ENCODE results near the gene ZBTB17.
A peak's percentile ranks its signal among the peaks of the same experiment; 100 is the strongest.

ZBTB17 gene

GRCh38 chr1:15958793-15959192, 17.1 kb downstream of the ZBTB17 start:
- DNase-seq, result no peak

- no peak for DNase-seq
Measured at GRCh38 chr1:15958111-15958510, 17.8 kb downstream of the ZBTB17 start.

GRCh38 chr1:15957221-15958095, 18.4 kb downstream of the ZBTB17 start:
- no peak for DNase-seq

GRCh38 chr1:15956150-15956549, 19.8 kb downstream of the ZBTB17 start:
- no peak for DNase-seq

GRCh38 chr1:15955552-15955951, 20.3 kb downstream of the ZBTB17 start:
- DNase-seq, result no peak

- no peak for DNase-seq
Measured at GRCh38 chr1:15954316-15954715, 21.6 kb downstream of the ZBTB17 start.

- DNase-seq, result peak; percentile 43
Measured at GRCh38 chr1:15953791-15954241, 22.1 kb downstream of the ZBTB17 start.

- no peak for DNase-seq
Measured at GRCh38 chr1:15953294-15953771, 22.6 kb downstream of the ZBTB17 start.

GRCh38 chr1:15952317-15953258, 23.3 kb downstream of the ZBTB17 start:
- DNase-seq, result no peak

- no peak for DNase-seq
Measured at GRCh38 chr1:15951341-15952153, 24.4 kb downstream of the ZBTB17 start.

GRCh38 chr1:15950763-15951295, 25.1 kb downstream of the ZBTB17 start:
- DNase-seq, result no peak

- no peak for DNase-seq
Measured at GRCh38 chr1:15950302-15950701, 25.6 kb downstream of the ZBTB17 start.

GRCh38 chr1:15949453-15950245, 26.3 kb downstream of the ZBTB17 start:
- DNase-seq, result no peak

GRCh38 chr1:15948595-15949452, 27.1 kb downstream of the ZBTB17 start:
- no peak for DNase-seq

GRCh38 chr1:15948091-15948591, 27.8 kb downstream of the ZBTB17 start:
- DNase-seq, result no peak

- no peak for DNase-seq
Measured at GRCh38 chr1:15947382-15948090, 28.4 kb downstream of the ZBTB17 start.

- DNase-seq, result no peak
Measured at GRCh38 chr1:15946571-15947381, 29.1 kb downstream of the ZBTB17 start.

GRCh38 chr1:15945832-15946448, 30.0 kb downstream of the ZBTB17 start:
- DNase-seq, result no peak
